ENCODE results near the gene RRP12. TPM values are rescaled to one million over a fixed set of nuclear protein-coding genes. Genes with fewer than 3 reads are reported as not detected.

RRP12 gene
- total RNA-seq, 6 donors from 2014 or later: 20.4 to 38.2 (median 28.9) TPM

GRCh38 chr10:97321804-97322190 is 79.3 kb downstream of the RRP12 start:
- Histone ChIP-seq H3K27ac (peak overlapping the region in 3 of 4 donors; percentile 3 to 100 (median 100)), H3K27me3 (no peaks in the 10 kb centered on the region), H3K4me1 (peaks cover 21 to 34% (median 27%) of the 10 kb centered on the region in 4 donors), H3K36me3 (no peaks in the 10 kb centered on the region), H3K4me3 (peak overlapping the region in 2 of 4 donors; percentile 89 to 90), H3K9me3 (no peaks in the 10 kb centered on the region)
- 82 to 92% methylated on average over 3 of the region's 3 CpGs for WGBS, 2 donors
- ATAC-seq (ENCODE audit: low FRiP score in 2 of 2): no peak
- no peak for DNase-seq
- TF ChIP-seq POLR2A (IDR thresholded peaks at IDR 0.05): no peak
- TF ChIP-seq EP300 (IDR thresholded peaks at IDR 0.05): no peak
- TF ChIP-seq POLR2AphosphoS5 (IDR thresholded peaks at IDR 0.05): no peak
- no peak for TF ChIP-seq CTCF (IDR thresholded peaks at IDR 0.05)

GRCh38 chr10:97321032-97321803 is 79.9 kb downstream of the RRP12 start:
- Histone ChIP-seq H3K4me3 (peak overlapping the region; percentile 56 to 90 (median 88)), H3K9me3 (no peaks in the 10 kb centered on the region), H3K4me1 (peaks cover 21 to 34% (median 27%) of the 10 kb centered on the region in 4 donors), H3K36me3 (no peaks in the 10 kb centered on the region), H3K27me3 (no peaks in the 10 kb centered on the region), H3K27ac (peak overlapping the region; percentile 98 to 100 (median 100))
- peak; percentile 52 to 89 for DNase-seq
- peak; percentile 1 to 34 for ATAC-seq (ENCODE audit: low FRiP score in 2 of 2)
- 26 to 33% methylated on average over 10 to 27 of the region's 38 CpGs for WGBS, 2 donors
- TF ChIP-seq CTCF (IDR thresholded peaks at IDR 0.05) (no peak), POLR2A (IDR thresholded peaks at IDR 0.05) (peak in 1 of 4 donors; percentile 51), POLR2AphosphoS5 (IDR thresholded peaks at IDR 0.05) (no peak), EP300 (IDR thresholded peaks at IDR 0.05) (no peak)

- Histone ChIP-seq H3K27me3 (no peaks in the 10 kb centered on the region), H3K4me3 (peak overlapping the region; percentile 56 to 90 (median 88)), H3K4me1 (peaks cover 21 to 34% (median 27%) of the 10 kb centered on the region in 4 donors), H3K36me3 (no peaks in the 10 kb centered on the region), H3K9me3 (no peaks in the 10 kb centered on the region), H3K27ac (peak overlapping the region; percentile 98 to 100 (median 100))
- ATAC-seq (ENCODE audit: low FRiP score in 2 of 2) (no peak), DNase-seq (peak; percentile 56 to 73)
- 4 to 8% methylated on average over 21 to 24 of the region's 24 CpGs for WGBS, 2 donors
- TF ChIP-seq EP300 (IDR thresholded peaks at IDR 0.05) (no peak), POLR2A (IDR thresholded peaks at IDR 0.05) (no peak), CTCF (IDR thresholded peaks at IDR 0.05) (no peak), POLR2AphosphoS5 (IDR thresholded peaks at IDR 0.05) (no peak)
Observed at GRCh38 chr10:97320480-97321031, 80.6 kb downstream of the RRP12 start.

GRCh38 chr10:97319671-97320479 is 81.3 kb downstream of the RRP12 start:
- Histone ChIP-seq H3K27me3 (no peaks in the 10 kb centered on the region), H3K9me3 (no peaks in the 10 kb centered on the region), H3K4me3 (peak overlapping the region; percentile 56 to 90 (median 88)), H3K36me3 (no peaks in the 10 kb centered on the region), H3K4me1 (peaks cover 21 to 34% (median 27%) of the 10 kb centered on the region in 4 donors), H3K27ac (peak overlapping the region; percentile 98 to 100 (median 100))
- DNase-seq: peak; percentile 79 to 92
- TF ChIP-seq CTCF (IDR thresholded peaks at IDR 0.05) (peak in 2 of 6 experiments; percentile 6 to 23), EP300 (IDR thresholded peaks at IDR 0.05) (no peak), POLR2A (IDR thresholded peaks at IDR 0.05) (peak in 1 of 4 donors; percentile 62), POLR2AphosphoS5 (IDR thresholded peaks at IDR 0.05) (peak; percentile 4 to 34)
- peak; percentile 22 to 60 for ATAC-seq (ENCODE audit: low FRiP score in 2 of 2)
- WGBS, 2 donors: 1 to 2% methylated on average over 9 to 19 of the region's 83 CpGs
